LNCaP clone FGC (cell line): ENCODE results near the gene PCSK6.

Experiments used
- DNase-seq: peaks from one replicate; pipeline ENCODE4 v3.0.0-alpha.2; 2011; ENCODE audit warnings: low read depth
- H3K4me3 ChIP-seq: 2 replicates; pipeline ENCODE4 v1.5.1; 2011; ENCODE audit warnings: mild to moderate bottlenecking, low read depth, low read length, control low read depth
- TF ChIP-seq, protein P1 (sequence below): IDR thresholded peaks from 2 replicates; pipeline ENCODE4 v1.5.1; 2012; ENCODE audit warnings: mild to moderate bottlenecking; ENCODE audit not compliant: control insufficient read depth, insufficient read depth; ENCODE audit errors: extremely low read depth

PCSK6 gene

DNA sequence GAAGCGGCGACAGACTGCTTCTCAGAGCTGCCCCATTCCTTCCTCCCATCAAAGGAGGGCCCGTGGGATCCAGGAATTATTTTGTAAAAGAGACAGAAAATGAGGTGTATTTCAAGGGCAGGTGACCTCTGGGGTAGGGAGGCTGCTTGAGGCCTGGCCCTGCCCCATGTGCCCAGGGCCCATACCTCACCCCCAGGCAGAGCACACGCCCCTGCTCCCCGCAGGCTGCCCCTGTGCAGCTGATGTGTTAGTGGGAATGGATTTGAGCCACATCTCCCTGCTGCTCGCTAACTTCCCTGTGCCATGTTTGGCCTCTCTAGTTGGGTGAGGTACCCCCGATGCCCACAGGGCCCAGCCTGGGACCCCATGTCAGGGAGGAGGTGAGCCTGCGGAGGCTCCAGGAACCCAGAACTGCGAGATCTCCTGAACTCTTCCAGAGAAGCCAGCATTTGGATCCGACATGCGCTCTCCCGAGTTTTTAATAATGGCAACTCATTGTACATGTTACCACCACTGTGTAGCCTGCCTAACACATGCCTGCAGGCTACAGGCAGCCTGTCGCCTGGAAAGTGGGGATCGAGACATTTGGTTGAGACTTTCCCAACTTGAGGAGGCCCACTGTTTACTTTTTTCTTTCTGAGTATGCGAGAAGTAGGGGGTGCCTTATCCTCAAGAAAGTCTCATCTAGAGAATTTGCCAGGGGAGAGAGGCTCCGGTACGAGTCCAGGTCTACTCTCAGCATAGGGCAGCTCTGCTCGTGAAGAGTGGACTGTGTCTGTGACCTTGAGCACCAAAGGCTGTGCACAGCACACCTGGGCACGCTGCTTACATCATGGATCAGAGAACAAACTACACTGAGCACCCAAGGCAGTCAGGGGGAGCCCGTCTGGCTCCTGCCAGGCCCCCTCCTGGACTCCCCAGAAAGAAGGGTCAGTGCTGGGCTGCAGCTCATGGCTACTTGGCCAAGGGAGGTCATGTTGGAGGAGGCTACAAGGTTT, 36.1 kb downstream of the PCSK6 start:
- H3K4me3 ChIP-seq = no peak overlapping the region

DNA sequence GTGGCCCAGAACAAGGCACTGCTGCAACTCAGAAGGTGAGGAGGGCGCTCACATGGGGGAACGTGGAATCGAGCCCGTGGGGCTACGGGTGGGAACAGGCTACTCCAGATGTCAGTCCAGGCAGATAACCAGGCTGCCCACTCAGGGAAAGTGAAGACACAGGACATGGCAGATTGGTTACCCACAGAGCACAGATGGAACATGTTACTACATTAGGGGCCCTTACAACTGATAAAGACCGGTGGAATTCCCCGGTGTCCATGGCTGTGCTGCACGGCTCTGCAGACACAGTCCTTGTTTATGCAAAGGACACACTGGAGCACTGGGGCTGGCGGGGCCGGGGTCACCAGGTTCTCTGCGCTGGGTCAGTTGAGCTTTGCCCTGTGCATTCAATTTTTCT, 36.9 kb downstream of the PCSK6 start:
- H3K4me3 ChIP-seq = no peak overlapping the region
- no peak for DNase-seq
- TF ChIP-seq, protein P1, sequence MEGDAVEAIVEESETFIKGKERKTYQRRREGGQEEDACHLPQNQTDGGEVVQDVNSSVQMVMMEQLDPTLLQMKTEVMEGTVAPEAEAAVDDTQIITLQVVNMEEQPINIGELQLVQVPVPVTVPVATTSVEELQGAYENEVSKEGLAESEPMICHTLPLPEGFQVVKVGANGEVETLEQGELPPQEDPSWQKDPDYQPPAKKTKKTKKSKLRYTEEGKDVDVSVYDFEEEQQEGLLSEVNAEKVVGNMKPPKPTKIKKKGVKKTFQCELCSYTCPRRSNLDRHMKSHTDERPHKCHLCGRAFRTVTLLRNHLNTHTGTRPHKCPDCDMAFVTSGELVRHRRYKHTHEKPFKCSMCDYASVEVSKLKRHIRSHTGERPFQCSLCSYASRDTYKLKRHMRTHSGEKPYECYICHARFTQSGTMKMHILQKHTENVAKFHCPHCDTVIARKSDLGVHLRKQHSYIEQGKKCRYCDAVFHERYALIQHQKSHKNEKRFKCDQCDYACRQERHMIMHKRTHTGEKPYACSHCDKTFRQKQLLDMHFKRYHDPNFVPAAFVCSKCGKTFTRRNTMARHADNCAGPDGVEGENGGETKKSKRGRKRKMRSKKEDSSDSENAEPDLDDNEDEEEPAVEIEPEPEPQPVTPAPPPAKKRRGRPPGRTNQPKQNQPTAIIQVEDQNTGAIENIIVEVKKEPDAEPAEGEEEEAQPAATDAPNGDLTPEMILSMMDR = no peak

More for the DNA sequence above, 36.1 kb downstream of the PCSK6 start:
- no peak for DNase-seq
- TF ChIP-seq, protein P1 = no peak

DNA sequence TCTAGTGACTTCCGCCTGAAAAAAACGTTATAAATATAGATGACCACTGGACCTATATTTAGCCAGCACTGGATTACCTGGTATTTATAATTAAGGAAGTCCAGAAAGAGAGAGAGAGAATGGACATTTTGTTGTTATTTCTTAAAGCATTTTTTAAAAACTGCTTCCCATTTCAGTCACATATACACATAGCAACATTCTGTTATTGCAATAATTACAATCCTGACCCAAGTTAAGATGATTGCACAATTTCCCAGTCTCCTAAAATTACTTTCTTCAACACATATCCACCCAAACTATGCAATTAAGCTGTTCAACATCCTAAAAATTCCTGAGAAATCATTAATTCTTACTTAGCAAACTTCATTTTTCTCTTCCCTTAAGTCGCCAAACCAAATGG, 37.7 kb downstream of the PCSK6 start:
- no peak for DNase-seq
- TF ChIP-seq, protein P1 = no peak
- H3K4me3 ChIP-seq = no peak overlapping the region

DNA sequence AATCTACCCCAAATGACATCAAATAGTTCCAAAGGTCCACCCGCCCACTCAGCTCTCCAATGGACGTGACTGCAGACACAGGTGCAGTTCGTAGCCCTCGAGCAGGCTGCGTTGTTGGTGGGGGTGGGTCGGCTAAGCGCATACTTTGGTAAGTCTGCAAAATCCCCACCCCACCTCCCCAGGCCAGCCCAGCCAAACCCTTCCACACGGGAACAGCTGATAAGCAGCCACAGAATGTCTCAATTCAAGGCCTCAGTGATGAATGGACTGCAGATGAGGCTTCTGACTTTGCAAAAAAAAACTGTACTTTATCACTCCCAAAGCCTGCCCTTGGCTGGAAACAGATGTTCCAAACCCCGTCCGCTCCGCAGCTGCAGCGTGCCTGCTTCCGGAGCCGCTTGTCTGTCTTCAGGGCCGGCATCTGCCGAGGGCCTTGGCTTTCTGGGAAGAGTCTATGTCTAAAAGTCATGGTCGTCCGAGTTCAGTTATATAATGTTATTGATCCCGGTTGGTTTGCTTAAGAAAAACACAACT, 38.2 kb downstream of the PCSK6 start:
- H3K4me3 ChIP-seq = no peak overlapping the region
- no peak for DNase-seq
- TF ChIP-seq, protein P1 = no peak

DNA sequence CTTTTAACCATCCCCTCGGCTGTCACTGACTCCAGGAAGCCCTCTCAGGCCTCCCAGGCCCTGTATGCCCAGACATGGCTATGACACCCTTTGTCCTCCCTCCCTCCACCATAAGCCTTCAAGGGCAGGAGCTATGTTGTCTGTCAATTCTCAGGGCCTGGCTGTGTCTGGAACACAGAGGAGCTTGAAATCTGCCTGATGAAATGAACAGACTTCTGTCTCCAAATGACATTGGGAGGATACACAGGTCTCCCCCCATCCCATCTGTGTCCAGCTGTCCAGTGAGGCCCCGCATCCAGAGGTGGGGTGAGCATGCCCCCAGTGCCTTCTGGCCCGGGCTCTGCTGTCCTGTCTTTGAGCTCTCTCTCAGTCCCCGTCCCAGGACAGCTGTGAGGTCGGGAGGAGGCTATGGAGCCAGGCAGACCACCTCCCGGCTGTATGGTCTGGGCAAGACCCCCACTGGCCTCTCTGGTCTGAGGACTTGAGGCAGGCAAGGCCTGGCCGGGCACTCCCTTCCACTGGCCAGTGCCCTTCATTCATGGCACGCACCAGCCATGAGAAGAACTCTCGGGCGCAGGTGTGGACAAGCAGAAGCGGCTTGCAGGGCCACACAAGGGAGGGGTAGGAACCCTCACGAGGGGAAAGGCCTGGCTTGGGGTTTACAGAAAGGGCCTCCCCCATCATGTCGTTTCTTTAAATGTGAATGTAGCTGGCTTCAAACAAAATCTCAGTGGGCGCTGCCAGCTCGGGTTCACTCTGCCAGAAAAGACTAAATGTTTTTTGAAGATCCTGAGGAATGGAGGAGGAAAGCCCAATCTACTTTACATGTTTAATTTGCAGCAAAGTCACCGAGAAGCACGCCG, 38.9 kb downstream of the PCSK6 start:
- TF ChIP-seq, protein P1 = no peak
- no peak overlapping the region for H3K4me3 ChIP-seq
- no peak for DNase-seq

DNA sequence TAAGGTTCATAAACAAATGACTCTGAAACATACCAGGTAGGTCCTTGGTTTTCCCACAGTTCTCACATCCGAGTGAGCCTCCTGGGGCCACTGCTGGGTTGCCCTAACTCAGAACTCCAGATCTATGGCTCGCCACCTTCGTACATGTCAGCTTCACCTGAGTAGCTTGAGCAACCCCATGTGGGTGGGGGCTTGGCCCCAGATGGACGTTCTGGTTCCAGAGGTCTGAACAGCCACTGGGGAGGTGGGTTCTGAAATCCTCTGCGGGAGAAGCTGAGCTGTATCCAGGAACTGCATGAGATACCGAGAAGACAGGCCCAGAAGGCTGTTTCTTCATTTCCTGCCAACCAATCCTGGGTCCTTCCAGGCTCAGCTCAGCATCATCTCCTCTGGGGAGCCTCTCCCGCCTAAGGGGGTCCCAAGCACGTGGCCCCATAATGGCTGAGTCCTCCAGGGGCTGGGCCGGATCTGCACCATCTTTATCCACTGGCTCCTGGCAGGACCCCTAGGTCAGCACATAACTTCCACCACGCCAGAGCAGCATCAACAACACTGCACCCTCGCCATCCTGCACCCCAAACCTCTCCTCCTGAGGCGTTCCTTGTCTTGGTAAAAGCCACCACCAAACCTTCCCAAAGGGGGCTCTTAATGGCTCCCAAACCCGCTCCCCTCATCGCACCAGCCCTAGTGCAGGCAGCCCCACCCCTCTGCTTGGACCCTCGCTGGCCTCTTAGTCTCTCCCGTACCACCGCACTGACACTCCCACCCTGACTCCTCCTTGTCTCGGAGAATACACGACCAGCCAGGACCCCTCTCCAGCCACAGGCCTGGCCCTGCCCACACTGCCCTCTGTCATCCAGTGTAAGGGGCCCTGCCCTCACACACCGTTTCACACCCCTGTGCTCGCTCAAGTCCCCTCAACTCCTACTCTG, 39.8 kb downstream of the PCSK6 start:
- DNase-seq = no peak
- H3K4me3 ChIP-seq = no peak overlapping the region
- TF ChIP-seq, protein P1 = no peak
